Heart right ventricle (tissue), 16 donors: ENCODE measurements around the gene ACTN1. TPM values are rescaled to one million over a fixed set of nuclear protein-coding genes. Genes with fewer than 3 reads are reported as not detected.

Experiments used
- ATAC-seq, 8 donors: fragments of 200-7000 bp; cut with Tn5 transposase; one replicate each; pipeline ENCODE4 v1.9.1; 2020; ENCODE audit warnings: mild to moderate bottlenecking in 8 of 8, moderate library complexity in 8 of 8, moderate number of reproducible peaks in 1 of 8
- DNase-seq, 2 donors: peaks; one replicate each; pipeline ENCODE4 v3.0.0-alpha.2; 2020
- H3K27ac ChIP-seq, 10 donors: fragments of 200-600 bp; sonication (generic) in 2 of 10; one replicate each; pipeline versions ENCODE4 v1.5.0 to v1.8.0; 2020 to 2022; ENCODE audit warnings: mild to moderate bottlenecking in 3 of 10
- H3K27me3 ChIP-seq, 7 donors: fragments of 200-600 bp; one replicate each; pipeline ENCODE4 v1.8.0; 2021 to 2022; ENCODE audit warnings: mild to moderate bottlenecking in 2 of 7
- H3K36me3 ChIP-seq, 9 donors: fragments of 200-600 bp; sonication (generic) in 1 of 9; one replicate each; pipeline versions ENCODE4 v1.5.0 to v1.8.0; 2020 to 2022; ENCODE audit warnings: mild to moderate bottlenecking in 2 of 9
- H3K4me1 ChIP-seq, 9 donors: fragments of 200-600 bp; sonication (generic) in 1 of 9; one replicate each; pipeline versions ENCODE4 v1.5.0 to v1.8.0; 2020 to 2022; ENCODE audit warnings: mild to moderate bottlenecking in 4 of 9
- H3K4me3 ChIP-seq, 10 donors: fragments of 200-600 bp; sonication (generic) in 2 of 10; one replicate each; pipeline versions ENCODE4 v1.5.0 to v1.8.0; 2020 to 2022; ENCODE audit warnings: mild to moderate bottlenecking in 7 of 10, moderate library complexity in 2 of 10
- H3K9me3 ChIP-seq, 11 donors: fragments of 200-600 bp in 10 of 11; sonication (generic) in 2 of 11; one replicate each; pipeline versions ENCODE4 v1.5.0 to v1.8.0; 2013 to 2022; ENCODE audit warnings: mild to moderate bottlenecking in 2 of 11, control low read depth in 1 of 11, moderate library complexity in 1 of 11
- WGBS, 2 donors: extraction: QIAGEN DNeasy Blood & Tissue Kit; methylation state at CpG; one replicate each; pipeline ENCODE4 v1.1.7; 2013; ENCODE audit warnings: inconsistent platforms in 1 of 2; 5-methylcytosine and 5-hydroxymethylcytosine counted together
- intact Hi-C, 10 donors: fragments of 100-400 bp; cut with DNase I; formaldehyde crosslinking; loops; one replicate each; pipeline versions ENCODE4 v1.11.1 to v1.14.2; 2022
- polyA plus RNA-seq, 2 donors: library from polyadenylated mRNA; stranded (reverse); fragments of 200-250 nt; gene quantifications; one replicate each; pipeline ENCODE4 v1.2.3, GENCODE V29; 2013
- total RNA-seq, 10 donors: library from RNA; stranded (reverse); fragmentation: NEBNext Ultra II Directional in 3 of 10; extraction: Animal tissue kit (Norgen Biotek cat#: 25700) in 3 of 10; gene quantifications; one replicate each; pipeline versions ENCODE4 v1.2.1 to v1.2.4, GENCODE V29; 2021 to 2023
- TF ChIP-seq, protein P1 (sequence below), 9 donors: fragments of 200-600 bp; sonication (generic) in 2 of 9; IDR thresholded peaks; one replicate each; pipeline versions ENCODE4 v1.5.0 to v1.8.0; 2021 to 2022; ENCODE audit warnings: antibody characterized with exemption in 9 of 9, mild to moderate bottlenecking in 5 of 9, moderate library complexity in 1 of 9
- donor health status: Arrhythmogenic right ventricular cardiomyopathy.
- donor health status: ischemic (EF 13 %, LVEDD 7.1; RV severe dilation, severe dysfunction).
- donor health status: healthy with polysubstance abuse.
- donor health status: DM: no; HTN: yes; CAD: no.
- donor health status: DM: no; HTN: no; CAD: no.
- donor health status: ischemic (EF 25% LVEDD 6.9; RV normal size, moderate dysfunction).
- donor health status: ischemic (EF 25% LVEDD 5.7; RV mildly dilated, moderate dysfunction).
- donor health status: healthy.
- donor health status: DM: yes; HTN: yes; CAD: no.
- donor health status: Ischemic cardiomyopathy.
- donor health status: ischemic (EF 35%, LVEDD 5.7; RV mildly dilated, moderate dysfunction).
- donor health status: nonischemic (EF 11% LVEDD 7.7; RV severe dilation, severe dysfunction).
- donor health status: DM: yes; HTN: yes; CAD: no.
- donor health status: PGD.
- donor health status: ischemic (EF 29% LVEDD 5.4; RV normal size, mild dysfunction).
- donor health status: nonischemic (EF 23%, LVEDD 6.1; RV moderate dilation, normal function).

ACTN1 gene
- total and polyA plus RNA-seq, 12 donors = 67.2 to 235 (median 104) TPM

GRCh38 chr14:69017706-69018105, 38.6 kb upstream of the ACTN1 start:
- H3K9me3 ChIP-seq = no peaks in the 10 kb centered on the region
- H3K36me3 ChIP-seq = no peaks in the 10 kb centered on the region
- ATAC-seq = no peak
- H3K27ac ChIP-seq = no peak overlapping the region
- H3K4me3 ChIP-seq = no peak overlapping the region
- H3K27me3 ChIP-seq = no peaks in the 10 kb centered on the region
- H3K4me1 ChIP-seq = peaks cover 0 to 15% (median 0%) of the 10 kb centered on the region in 9 donors
- no peak for DNase-seq
- intact Hi-C loops = no loop called here
- WGBS, 2 donors = 87 to 91% methylated on average over 4 of the region's 4 CpGs
- TF ChIP-seq, protein P1, sequence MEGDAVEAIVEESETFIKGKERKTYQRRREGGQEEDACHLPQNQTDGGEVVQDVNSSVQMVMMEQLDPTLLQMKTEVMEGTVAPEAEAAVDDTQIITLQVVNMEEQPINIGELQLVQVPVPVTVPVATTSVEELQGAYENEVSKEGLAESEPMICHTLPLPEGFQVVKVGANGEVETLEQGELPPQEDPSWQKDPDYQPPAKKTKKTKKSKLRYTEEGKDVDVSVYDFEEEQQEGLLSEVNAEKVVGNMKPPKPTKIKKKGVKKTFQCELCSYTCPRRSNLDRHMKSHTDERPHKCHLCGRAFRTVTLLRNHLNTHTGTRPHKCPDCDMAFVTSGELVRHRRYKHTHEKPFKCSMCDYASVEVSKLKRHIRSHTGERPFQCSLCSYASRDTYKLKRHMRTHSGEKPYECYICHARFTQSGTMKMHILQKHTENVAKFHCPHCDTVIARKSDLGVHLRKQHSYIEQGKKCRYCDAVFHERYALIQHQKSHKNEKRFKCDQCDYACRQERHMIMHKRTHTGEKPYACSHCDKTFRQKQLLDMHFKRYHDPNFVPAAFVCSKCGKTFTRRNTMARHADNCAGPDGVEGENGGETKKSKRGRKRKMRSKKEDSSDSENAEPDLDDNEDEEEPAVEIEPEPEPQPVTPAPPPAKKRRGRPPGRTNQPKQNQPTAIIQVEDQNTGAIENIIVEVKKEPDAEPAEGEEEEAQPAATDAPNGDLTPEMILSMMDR (IDR thresholded peaks at IDR 0.05) = no peak

DNA sequence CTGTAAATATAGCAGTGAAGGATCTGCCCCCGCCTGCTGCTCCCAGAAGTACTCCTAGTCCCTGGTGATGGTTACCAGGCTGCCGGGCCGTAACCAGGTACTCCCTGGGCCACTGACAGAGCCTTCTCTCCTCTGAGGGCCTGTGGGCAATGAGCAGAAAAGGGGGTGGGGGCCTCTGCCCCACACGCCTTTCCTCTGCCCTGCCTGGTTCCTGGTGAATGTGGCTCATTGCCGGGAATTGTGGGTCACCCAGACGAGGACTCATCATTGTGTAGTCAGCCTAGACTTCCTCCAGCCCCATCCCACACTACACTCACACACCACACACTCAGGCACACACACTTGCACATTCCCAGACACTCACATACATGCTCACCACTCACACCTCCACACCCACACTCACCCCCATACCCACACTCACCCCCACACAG, 35.7 kb upstream of the ACTN1 start:
- intact Hi-C loops = no loop called here
- Histone ChIP-seq H3K4me1 (peaks cover 0 to 23% (median 0%) of the 10 kb centered on the region in 9 donors), H3K9me3 (no peaks in the 10 kb centered on the region), H3K27ac (peak overlapping the region in 1 of 10 donors; percentile 80), H3K4me3 (no peak overlapping the region), H3K27me3 (no peaks in the 10 kb centered on the region), H3K36me3 (no peaks in the 10 kb centered on the region)
- ATAC-seq (peak in 1 of 8 donors; percentile 27), DNase-seq (no peak)
- WGBS, 2 donors = 92 to 94% methylated on average over 6 of the region's 6 CpGs
- TF ChIP-seq, protein P1 (IDR thresholded peaks at IDR 0.05) = no peak

DNA sequence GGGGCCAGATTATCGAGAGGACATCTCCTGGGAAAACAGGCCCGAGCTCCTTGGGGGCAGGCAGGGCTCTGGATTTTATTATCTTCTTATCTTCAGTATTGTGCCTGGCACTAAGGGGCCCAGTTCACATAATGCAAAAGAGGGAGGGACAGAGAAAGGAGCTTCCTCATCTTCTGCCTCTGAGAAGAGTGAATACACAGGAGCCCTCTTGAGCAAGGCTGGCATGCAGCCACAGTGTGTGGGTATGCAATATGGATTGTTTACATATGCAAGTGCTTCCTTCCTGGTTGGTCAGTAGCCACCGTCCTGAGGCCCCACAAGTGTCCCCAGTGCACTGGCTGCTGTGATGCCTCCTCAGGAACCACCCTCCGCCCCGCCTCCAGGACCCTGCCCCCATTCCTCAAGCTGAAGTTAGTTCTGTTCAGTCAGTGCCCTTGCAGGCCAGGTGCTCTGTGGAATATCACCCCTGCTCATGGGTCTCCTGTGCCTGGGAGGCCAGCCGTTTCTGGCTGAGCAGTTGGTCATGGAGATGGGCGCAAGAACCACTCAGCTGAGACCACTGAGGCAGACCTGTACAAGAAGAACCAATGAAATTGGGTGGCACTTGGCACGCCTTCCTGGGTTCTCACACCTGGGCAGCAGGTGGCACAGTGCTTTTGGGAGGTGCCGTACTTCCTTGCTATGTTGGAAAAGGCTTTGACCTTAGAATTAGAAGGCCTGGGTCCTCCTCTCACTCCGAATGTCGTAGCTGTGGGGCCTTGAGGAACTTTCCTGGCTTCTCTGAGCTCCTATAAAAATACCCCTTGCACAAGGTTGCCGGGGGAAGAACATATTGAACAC, 35.1 kb upstream of the ACTN1 start:
- Histone ChIP-seq H3K27ac (peak overlapping the region in 1 of 10 donors; percentile 80), H3K9me3 (no peaks in the 10 kb centered on the region), H3K27me3 (no peaks in the 10 kb centered on the region), H3K36me3 (no peaks in the 10 kb centered on the region), H3K4me3 (no peak overlapping the region), H3K4me1 (peaks cover 0 to 23% (median 0%) of the 10 kb centered on the region in 9 donors)
- intact Hi-C loops = no loop called here
- TF ChIP-seq, protein P1 (IDR thresholded peaks at IDR 0.05) = no peak
- DNase-seq = peak; percentile 18 to 42
- 87 to 89% methylated on average over 12 of the region's 12 CpGs for whole genome bisulfite sequencing, 2 donors
- peak in 6 of 8 donors; percentile 37 to 72 (median 58) for ATAC-seq

GRCh38 chr14:69012256-69012953, 33.3 kb upstream of the ACTN1 start:
- TF ChIP-seq, protein P1 (IDR thresholded peaks at IDR 0.05) = no peak
- 90 to 94% methylated on average over 5 of the region's 5 CpGs for WGBS, 2 donors
- no peak for ATAC-seq
- Histone ChIP-seq H3K27me3 (no peaks in the 10 kb centered on the region), H3K4me3 (no peak overlapping the region), H3K4me1 (peaks cover 0 to 31% (median 0%) of the 10 kb centered on the region in 9 donors), H3K36me3 (no peaks in the 10 kb centered on the region), H3K27ac (no peak overlapping the region), H3K9me3 (no peaks in the 10 kb centered on the region)
- no peak for DNase-seq
- intact Hi-C loops = no loop called here
